GM12864 (cell line): ENCODE results near the gene DLG3.
A peak's percentile ranks its signal among the peaks of the same experiment; 100 is the strongest.

ENCODE experiments used
- DNase-seq: peaks from one replicate; pipeline ENCODE4 v3.0.0-alpha.2; 2011; ENCODE audit warnings: low read depth
- H3K4me3 ChIP-seq: 2 replicates; pipeline ENCODE4 v1.5.1; 2011; ENCODE audit warnings: mild to moderate bottlenecking, low read depth, low read length, control low read depth
- CTCF ChIP-seq: IDR thresholded peaks from 2 replicates; pipeline ENCODE4 v1.5.1; 2011; ENCODE audit warnings: low read depth, mild to moderate bottlenecking, moderate library complexity, low read length, control low read depth, inconsistent platforms; ENCODE audit errors: missing control alignments

Gene DLG3

GRCh38 chrX:70455366-70456202, 10.9 kb downstream of the DLG3 start:
- TF ChIP-seq CTCF = no peak
- H3K4me3 ChIP-seq = peak overlapping the region; percentile 57
- no peak for DNase-seq

GRCh38 chrX:70456256-70456655, 11.6 kb downstream of the DLG3 start:
- no peak for DNase-seq
- peak overlapping the region; percentile 57; the same call in 1 of the 2 replicates for H3K4me3 ChIP-seq
- no peak for TF ChIP-seq CTCF

- no peak for DNase-seq
- H3K4me3 ChIP-seq = no peak overlapping the region
- no peak for TF ChIP-seq CTCF
Measured at GRCh38 chrX:70461026-70461425, 16.4 kb downstream of the DLG3 start.

GRCh38 chrX:70464051-70464450, 19.4 kb downstream of the DLG3 start:
- DNase-seq = no peak
- no peak overlapping the region for H3K4me3 ChIP-seq
- TF ChIP-seq CTCF = no peak

GRCh38 chrX:70466968-70467367, 22.3 kb downstream of the DLG3 start:
- TF ChIP-seq CTCF = no peak
- H3K4me3 ChIP-seq = no peak overlapping the region
- DNase-seq = no peak

- no peak for DNase-seq
- H3K4me3 ChIP-seq = no peak overlapping the region
- TF ChIP-seq CTCF = no peak
Measured at GRCh38 chrX:70468709-70469108, 24.1 kb downstream of the DLG3 start.

- DNase-seq = no peak
- TF ChIP-seq CTCF = no peak
Measured at GRCh38 chrX:70470850-70471289, 26.2 kb downstream of the DLG3 start.

More at GRCh38 chrX:70470850-70471289, 26.2 kb downstream of the DLG3 start:
- H3K4me3 ChIP-seq = no peak overlapping the region
